Large intestine (tissue), 3 donors: Measurements from ENCODE around the gene TRIM66. TPM values are rescaled to one million over a fixed set of nuclear protein-coding genes. Genes with fewer than 3 reads are reported as not detected.
A peak's percentile ranks its signal among the peaks of the same experiment; 100 is the strongest.

ENCODE experiments used
- DNase-seq, 2 donors: peaks; one replicate each; pipeline versions ENCODE4 v3.0.0 to v3.0.0-alpha.2; 2013
- H3K27ac ChIP-seq: one replicate; pipeline ENCODE4 v1.5.1; 2013; ENCODE audit warnings: low read length
- H3K27me3 ChIP-seq: 2 replicates; pipeline ENCODE4 v1.6.1; 2013; ENCODE audit warnings: low read length; ENCODE audit not compliant: control insufficient read depth, insufficient read depth
- H3K36me3 ChIP-seq: 2 replicates; pipeline ENCODE4 v1.6.1; 2013; ENCODE audit warnings: low read length; ENCODE audit not compliant: control insufficient read depth, insufficient read depth
- H3K4me1 ChIP-seq: one replicate; pipeline ENCODE4 v1.6.1; 2013; ENCODE audit warnings: low read length; ENCODE audit not compliant: control insufficient read depth, insufficient read depth
- H3K4me3 ChIP-seq: one replicate; pipeline ENCODE4 v1.5.1; 2013; ENCODE audit warnings: low read length
- H3K9me3 ChIP-seq: one replicate; pipeline ENCODE4 v1.6.1; 2013; ENCODE audit warnings: mild to moderate bottlenecking, low read depth, low read length, moderate library complexity; ENCODE audit not compliant: control insufficient read depth
- WGBS: methylation state at CpG from one replicate; pipeline ENCODE4 v1.1.5; 2013; ENCODE audit warnings: low lambda C conversion rate; ENCODE audit not compliant: insufficient coverage; 5-methylcytosine and 5-hydroxymethylcytosine counted together
- polyA plus RNA-seq: library from polyadenylated mRNA; unstranded; fragments of 120-200 nt; gene quantifications from one replicate; pipeline ENCODE4 v1.2.1, GENCODE V29; 2013

Gene TRIM66
- polyA plus RNA-seq, 1 donor, result 7.2 TPM

GRCh38 chr11:8639655-8640054 lies 42.8 kb downstream of the TRIM66 start:
- no peak overlapping the region for H3K4me3 ChIP-seq

GRCh38 chr11:8638300-8638699 lies 44.2 kb downstream of the TRIM66 start:
- H3K27ac ChIP-seq, result no peak overlapping the region
- no peak overlapping the region for H3K4me3 ChIP-seq
- peaks cover 2% of the 10 kb centered on the region for H3K9me3 ChIP-seq
- peaks cover 42% of the 10 kb centered on the region for H3K36me3 ChIP-seq
- no CpG with 5 or more reads among the region's 5 CpGs for WGBS
- DNase-seq, result no peak
- no peaks in the 10 kb centered on the region for H3K27me3 ChIP-seq
- no peaks in the 10 kb centered on the region for H3K4me1 ChIP-seq

More at GRCh38 chr11:8639655-8640054, 42.8 kb downstream of the TRIM66 start:
- Histone ChIP-seq H3K4me1 (no peaks in the 10 kb centered on the region), H3K9me3 (peaks cover 2% of the 10 kb centered on the region), H3K27ac (no peak overlapping the region), H3K36me3 (peaks cover 42% of the 10 kb centered on the region), H3K27me3 (no peaks in the 10 kb centered on the region)
- WGBS, result no CpG with 5 or more reads among the region's 3 CpGs
- no peak for DNase-seq

- Histone ChIP-seq H3K27me3 (no peaks in the 10 kb centered on the region), H3K27ac (no peak overlapping the region), H3K4me1 (no peaks in the 10 kb centered on the region), H3K9me3 (peaks cover 2% of the 10 kb centered on the region), H3K4me3 (no peak overlapping the region), H3K36me3 (peaks cover 33% of the 10 kb centered on the region)
- no peak for DNase-seq
- 100% methylated on average over 1 of the region's 2 CpGs for WGBS
Measured at GRCh38 chr11:8636127-8636526, 46.3 kb downstream of the TRIM66 start.

GRCh38 chr11:8634498-8634897 lies 48.0 kb downstream of the TRIM66 start:
- no peak overlapping the region for H3K27ac ChIP-seq
- no peak overlapping the region for H3K4me3 ChIP-seq
- peaks cover 29% of the 10 kb centered on the region for H3K36me3 ChIP-seq
- peaks cover 2% of the 10 kb centered on the region for H3K9me3 ChIP-seq
- no peak for DNase-seq
- H3K27me3 ChIP-seq, result no peaks in the 10 kb centered on the region
- no CpG with 5 or more reads among the region's 6 CpGs for WGBS
- H3K4me1 ChIP-seq, result no peaks in the 10 kb centered on the region

- WGBS, result 93% methylated on average over 2 of the region's 6 CpGs
Measured at GRCh38 chr11:8631395-8632118, 50.9 kb downstream of the TRIM66 start.

GRCh38 chr11:8624698-8625097 lies 57.8 kb downstream of the TRIM66 start:
- H3K4me3 ChIP-seq, result no peak overlapping the region
- no peak for DNase-seq
- no peaks in the 10 kb centered on the region for H3K4me1 ChIP-seq
- no CpG with 5 or more reads among the region's 2 CpGs for WGBS
- peaks cover 43% of the 10 kb centered on the region for H3K36me3 ChIP-seq
- no peak overlapping the region for H3K27ac ChIP-seq
- no peaks in the 10 kb centered on the region for H3K27me3 ChIP-seq
- no peaks in the 10 kb centered on the region for H3K9me3 ChIP-seq

More at GRCh38 chr11:8631395-8632118, 50.9 kb downstream of the TRIM66 start:
- H3K36me3 ChIP-seq, result peaks cover 14% of the 10 kb centered on the region
- peaks cover 2% of the 10 kb centered on the region for H3K9me3 ChIP-seq
- H3K27me3 ChIP-seq, result no peaks in the 10 kb centered on the region
- H3K4me1 ChIP-seq, result no peaks in the 10 kb centered on the region
- no peak overlapping the region for H3K27ac ChIP-seq
- DNase-seq, result peak; percentile 29 to 43
- no peak overlapping the region for H3K4me3 ChIP-seq

GRCh38 chr11:8621147-8621546 lies 61.3 kb downstream of the TRIM66 start:
- DNase-seq, result no peak
- Histone ChIP-seq H3K27ac (no peak overlapping the region), H3K4me1 (no peaks in the 10 kb centered on the region), H3K4me3 (no peak overlapping the region), H3K9me3 (no peaks in the 10 kb centered on the region), H3K36me3 (peaks cover 61% of the 10 kb centered on the region), H3K27me3 (no peaks in the 10 kb centered on the region)
- no CpG with 5 or more reads among the region's 4 CpGs for WGBS

GRCh38 chr11:8617063-8617462 lies 65.4 kb downstream of the TRIM66 start:
- no peak for DNase-seq
- H3K36me3 ChIP-seq, result peaks cover 39% of the 10 kb centered on the region
- no CpG with 5 or more reads among the region's 2 CpGs for WGBS
- H3K4me3 ChIP-seq, result no peak overlapping the region
- no peaks in the 10 kb centered on the region for H3K4me1 ChIP-seq
- no peaks in the 10 kb centered on the region for H3K27me3 ChIP-seq
- H3K27ac ChIP-seq, result no peak overlapping the region
- H3K9me3 ChIP-seq, result no peaks in the 10 kb centered on the region

- no peaks in the 10 kb centered on the region for H3K4me1 ChIP-seq
- H3K9me3 ChIP-seq, result no peaks in the 10 kb centered on the region
- no peak overlapping the region for H3K27ac ChIP-seq
- peaks cover 25% of the 10 kb centered on the region for H3K36me3 ChIP-seq
- no peaks in the 10 kb centered on the region for H3K27me3 ChIP-seq
- no peak for DNase-seq
- H3K4me3 ChIP-seq, result no peak overlapping the region
- no CpG with 5 or more reads among the region's 4 CpGs for WGBS
Measured at GRCh38 chr11:8615291-8616032, 67.0 kb downstream of the TRIM66 start.

- H3K9me3 ChIP-seq, result no peaks in the 10 kb centered on the region
- no peaks in the 10 kb centered on the region for H3K27me3 ChIP-seq
- H3K4me3 ChIP-seq, result no peak overlapping the region
- DNase-seq, result no peak
- H3K4me1 ChIP-seq, result no peaks in the 10 kb centered on the region
- WGBS, result no CpG with 5 or more reads among the region's 4 CpGs
- H3K36me3 ChIP-seq, result peaks cover 23% of the 10 kb centered on the region
- no peak overlapping the region for H3K27ac ChIP-seq
Measured at GRCh38 chr11:8614497-8614896, 68.0 kb downstream of the TRIM66 start.
